GM18873 (cell line): ENCODE measurements around the gene TNFSF12.

ENCODE experiments used
- ATAC-seq: cut with Tn5 transposase; IDR thresholded peaks from one replicate; pipeline ENCODE4 v1.9.1; 2021; ENCODE audit warnings: mild to moderate bottlenecking, moderate library complexity, moderate number of reproducible peaks; ENCODE audit not compliant: unreplicated experiment, low FRiP score

The TNFSF12 gene

DNA sequence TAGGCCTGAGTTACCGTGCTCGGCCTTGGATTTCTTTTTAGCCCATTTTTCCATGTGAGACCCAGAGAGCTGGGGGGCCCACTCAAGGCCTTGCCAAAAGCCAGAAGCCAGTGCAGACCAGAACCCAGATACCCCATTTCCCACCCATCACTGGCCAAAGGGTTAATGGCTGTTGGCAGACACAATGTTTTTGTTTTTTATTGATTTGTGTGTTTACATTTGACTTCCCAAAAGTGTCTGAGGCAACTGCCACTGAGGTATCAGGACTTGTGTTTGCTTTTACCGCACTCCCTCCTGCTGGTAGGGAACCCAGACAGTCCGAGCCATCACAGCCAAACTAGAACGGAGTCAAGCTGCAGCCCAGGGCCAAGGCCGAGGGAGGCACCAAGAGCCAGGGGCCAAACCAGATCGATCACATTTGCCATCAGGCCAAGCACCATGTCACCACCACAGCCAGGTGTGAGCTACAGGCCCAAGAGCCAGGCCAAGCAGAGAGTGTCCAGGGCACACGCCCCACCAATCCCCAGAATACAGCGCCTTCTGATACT lies 7.7 kb upstream of the TNFSF12 start:
- no peak for ATAC-seq

- ATAC-seq, result no peak
Measured at GRCh38 chr17:7544911-7545310, 3.9 kb upstream of the TNFSF12 start.

DNA sequence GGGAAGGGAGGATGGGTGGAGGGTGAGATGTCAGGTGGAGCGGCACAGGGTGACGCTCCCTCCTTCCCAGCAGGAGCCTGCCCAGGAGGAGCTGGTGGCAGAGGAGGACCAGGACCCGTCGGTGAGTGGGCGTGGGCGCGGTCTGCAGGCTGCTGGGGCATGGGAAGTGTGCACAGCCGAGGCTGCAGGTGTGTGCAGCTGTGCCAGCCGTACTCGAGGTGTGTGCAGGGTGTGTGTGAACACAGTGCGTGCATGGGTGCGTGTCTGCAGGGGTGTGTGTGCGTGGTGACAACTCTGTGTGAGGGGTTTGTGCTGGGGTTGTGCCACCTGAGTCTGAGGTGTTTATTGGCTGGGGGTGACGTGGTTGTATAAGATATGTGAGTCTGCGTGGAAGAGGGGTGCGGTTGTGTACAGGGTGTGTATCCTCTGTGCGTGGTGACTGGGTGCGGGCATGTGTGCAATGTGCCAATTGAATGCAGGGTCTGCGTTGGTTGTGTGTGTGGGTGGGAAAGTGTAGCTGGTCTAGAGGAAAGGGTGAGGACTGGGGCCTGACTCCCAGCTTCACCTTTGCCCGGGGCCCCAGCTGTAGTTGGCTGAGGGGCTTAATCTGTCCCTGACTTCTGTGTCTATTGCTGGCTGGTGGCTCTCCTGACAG lies 670 bp downstream of the TNFSF12 start:
- no peak for ATAC-seq

DNA sequence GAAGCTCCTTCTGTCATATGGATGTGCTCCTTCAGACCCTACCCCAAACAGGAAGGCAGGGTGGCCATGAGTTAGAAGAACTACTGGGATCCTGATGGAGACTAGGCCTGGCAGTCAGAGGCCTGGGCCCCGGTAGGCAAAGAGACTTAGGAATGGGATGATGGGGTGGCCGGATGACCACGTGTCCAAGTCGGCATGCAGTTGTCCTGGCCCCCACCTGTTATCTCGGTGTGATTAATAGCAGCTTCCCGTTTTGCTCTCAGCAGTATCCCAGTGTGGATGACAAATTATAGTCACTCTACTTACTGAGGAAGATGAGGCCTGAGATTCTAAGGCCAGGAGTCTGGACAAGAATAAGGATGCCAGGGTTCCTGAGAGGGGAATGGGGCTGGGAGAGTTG lies 1.5 kb downstream of the TNFSF12 start:
- no peak for ATAC-seq

- ATAC-seq, result no peak
Measured at GRCh38 chr17:7551396-7551795, 2.5 kb downstream of the TNFSF12 start.

- peak; percentile 57 for ATAC-seq
Measured at GRCh38 chr17:7552621-7553051, 3.8 kb downstream of the TNFSF12 start.

DNA sequence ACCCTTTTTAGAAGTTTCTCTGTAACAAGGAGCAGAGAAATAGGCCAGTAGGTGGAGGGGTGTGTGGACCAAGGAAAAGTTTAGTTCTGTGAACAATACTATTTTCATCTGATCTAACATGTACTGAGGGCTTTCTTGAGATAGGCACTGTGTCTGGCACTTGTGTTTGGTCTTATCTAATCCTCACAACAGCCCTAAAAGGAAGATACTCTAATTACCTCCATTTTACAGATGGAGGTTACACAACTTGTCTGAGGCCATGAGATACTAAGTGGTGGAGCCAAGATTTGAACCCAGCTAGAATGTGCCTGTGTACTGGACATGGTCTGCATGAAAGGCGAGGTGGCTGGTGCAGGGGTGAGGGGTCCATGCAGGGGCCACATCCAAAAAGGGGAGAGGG lies 4.5 kb downstream of the TNFSF12 start:
- ATAC-seq, result no peak

- ATAC-seq, result no peak
Measured at GRCh38 chr17:7555320-7555948, 6.6 kb downstream of the TNFSF12 start.

- ATAC-seq, result no peak
Measured at GRCh38 chr17:7556627-7557026, 7.8 kb downstream of the TNFSF12 start.

GRCh38 chr17:7557147-7557764 lies 8.4 kb downstream of the TNFSF12 start:
- no peak for ATAC-seq

GRCh38 chr17:7557775-7558543 lies 9.1 kb downstream of the TNFSF12 start:
- no peak for ATAC-seq

GRCh38 chr17:7558544-7559319 lies 9.9 kb downstream of the TNFSF12 start, which contains the start of gene TNFSF13:
TSS of gene TNFSF13 (plus strand) at chr17:7558750. CDS start at chr17:7559040, 290 bp downstream.
- ATAC-seq, result no peak

GRCh38 chr17:7559320-7560171 lies 10.7 kb downstream of the TNFSF12 start:
- no peak for ATAC-seq

DNA sequence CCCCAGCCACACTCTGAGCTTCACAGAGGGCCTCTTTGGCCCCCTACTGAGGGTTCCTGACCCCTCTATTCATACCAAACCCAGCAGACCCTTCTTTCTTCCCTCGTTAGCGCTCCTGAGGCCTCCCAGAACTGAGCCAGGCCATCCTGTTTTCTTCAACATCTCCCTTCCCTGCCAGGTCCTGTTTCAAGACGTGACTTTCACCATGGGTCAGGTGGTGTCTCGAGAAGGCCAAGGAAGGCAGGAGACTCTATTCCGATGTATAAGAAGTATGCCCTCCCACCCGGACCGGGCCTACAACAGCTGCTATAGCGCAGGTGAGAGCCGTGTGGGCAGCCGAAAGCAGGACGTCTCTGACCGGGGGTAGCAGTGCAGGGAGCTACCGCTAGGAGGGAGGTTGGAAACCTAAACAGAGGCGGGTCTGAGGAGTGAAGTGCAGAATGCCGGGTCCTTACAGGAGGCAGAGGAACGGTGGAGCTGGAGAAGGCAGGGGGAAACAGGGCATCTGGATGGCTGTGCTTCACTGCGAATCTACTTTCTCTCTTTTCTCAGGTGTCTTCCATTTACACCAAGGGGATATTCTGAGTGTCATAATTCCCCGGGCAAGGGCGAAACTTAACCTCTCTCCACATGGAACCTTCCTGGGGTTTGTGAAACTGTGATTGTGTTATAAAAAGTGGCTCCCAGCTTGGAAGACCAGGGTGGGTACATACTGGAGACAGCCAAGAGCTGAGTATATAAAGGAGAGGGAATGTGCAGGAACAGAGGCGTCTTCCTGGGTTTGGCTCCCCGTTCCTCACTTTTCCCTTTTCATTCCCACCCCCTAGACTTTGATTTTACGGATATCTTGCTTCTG lies 11.5 kb downstream of the TNFSF12 start:
- no peak for ATAC-seq

GRCh38 chr17:7561028-7561575 lies 12.2 kb downstream of the TNFSF12 start:
- peak; percentile 54 for ATAC-seq

GRCh38 chr17:7561589-7562207 lies 12.8 kb downstream of the TNFSF12 start, which contains the start of gene SENP3:
TSS of gene SENP3 (plus strand) at chr17:7561919. CDS start at chr17:7563077, 1,158 bp downstream.
- peak; percentile 36 for ATAC-seq

GRCh38 chr17:7562208-7562605 lies 13.3 kb downstream of the TNFSF12 start:
- ATAC-seq, result no peak
